ENCODE data around the gene ULK3.

- peak in 8 of 12 donors; percentile 17 to 48 (median 30) for TF ChIP-seq CTCF (IDR thresholded peaks at IDR 0.05)
- TF ChIP-seq POLR2A (IDR thresholded peaks at IDR 0.05): no peak
These were observed 25.6 kb downstream of the ULK3 start for GRCh38 chr15:74817370-74817737.

Data from heart left ventricle (tissue), 13 donors.